ENCODE results near the gene TBPL2.

TBPL2 gene

DNA sequence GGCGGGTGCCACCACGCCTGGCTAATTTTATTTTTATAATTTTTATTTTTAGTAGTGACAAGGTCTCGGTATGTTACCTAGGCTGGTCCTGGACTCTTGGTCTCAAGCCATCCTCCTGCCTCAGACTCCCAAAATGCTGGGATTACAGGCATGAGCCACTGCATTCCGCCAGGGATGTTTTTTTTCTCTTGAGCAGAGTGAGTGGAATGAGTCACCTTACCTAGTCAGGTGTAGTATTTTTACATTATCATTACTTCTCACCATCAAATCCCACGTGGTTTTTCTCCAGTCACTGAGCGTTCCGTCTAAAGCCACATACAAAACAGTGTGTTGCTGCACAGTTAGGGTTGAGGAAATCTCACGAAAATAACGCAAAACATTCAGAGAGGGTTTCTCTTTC, 870 bp upstream of the TBPL2 start:
- no peaks in the 10 kb centered on the region for H3K36me3 ChIP-seq (ENCODE audit: control insufficient read depth, insufficient read depth, low read length)
- H3K4me1 ChIP-seq (ENCODE audit: control insufficient read depth, insufficient read depth, low read length): peaks cover under 1% of the 10 kb centered on the region; the same call in 1 of the 2 replicates
- H3K27me3 ChIP-seq (ENCODE audit: control insufficient read depth, insufficient read depth, low read length): no peaks in the 10 kb centered on the region
- no peak overlapping the region for H3K4me3 ChIP-seq (ENCODE audit: low read depth, low read length)
- H3K27ac ChIP-seq (ENCODE audit: low read depth, low read length): no peak overlapping the region
- H3K9me3 ChIP-seq (ENCODE audit: control insufficient read depth, insufficient read depth, low read length): no peaks in the 10 kb centered on the region
- H3K9ac ChIP-seq (ENCODE audit: low read depth, low read length): no peak overlapping the region

GRCh38 chr14:55438066-55438683, 2.2 kb downstream of the TBPL2 start:
- Histone ChIP-seq H3K4me1 (ENCODE audit: control insufficient read depth, insufficient read depth, low read length) (peaks cover 7% of the 10 kb centered on the region), H3K36me3 (ENCODE audit: control insufficient read depth, insufficient read depth, low read length) (no peaks in the 10 kb centered on the region), H3K27ac (ENCODE audit: low read depth, low read length) (no peak overlapping the region), H3K9me3 (ENCODE audit: control insufficient read depth, insufficient read depth, low read length) (no peaks in the 10 kb centered on the region), H3K4me3 (ENCODE audit: low read depth, low read length) (no peak overlapping the region), H3K27me3 (ENCODE audit: control insufficient read depth, insufficient read depth, low read length) (no peaks in the 10 kb centered on the region), H3K9ac (ENCODE audit: low read depth, low read length) (no peak overlapping the region)

GRCh38 chr14:55436931-55437330, 3.5 kb downstream of the TBPL2 start:
- Histone ChIP-seq H3K27me3 (ENCODE audit: control insufficient read depth, insufficient read depth, low read length) (no peaks in the 10 kb centered on the region), H3K27ac (ENCODE audit: low read depth, low read length) (no peak overlapping the region), H3K4me3 (ENCODE audit: low read depth, low read length) (no peak overlapping the region), H3K9me3 (ENCODE audit: control insufficient read depth, insufficient read depth, low read length) (no peaks in the 10 kb centered on the region), H3K36me3 (ENCODE audit: control insufficient read depth, insufficient read depth, low read length) (no peaks in the 10 kb centered on the region), H3K4me1 (ENCODE audit: control insufficient read depth, insufficient read depth, low read length) (peaks cover 7% of the 10 kb centered on the region), H3K9ac (ENCODE audit: low read depth, low read length) (no peak overlapping the region)

DNA sequence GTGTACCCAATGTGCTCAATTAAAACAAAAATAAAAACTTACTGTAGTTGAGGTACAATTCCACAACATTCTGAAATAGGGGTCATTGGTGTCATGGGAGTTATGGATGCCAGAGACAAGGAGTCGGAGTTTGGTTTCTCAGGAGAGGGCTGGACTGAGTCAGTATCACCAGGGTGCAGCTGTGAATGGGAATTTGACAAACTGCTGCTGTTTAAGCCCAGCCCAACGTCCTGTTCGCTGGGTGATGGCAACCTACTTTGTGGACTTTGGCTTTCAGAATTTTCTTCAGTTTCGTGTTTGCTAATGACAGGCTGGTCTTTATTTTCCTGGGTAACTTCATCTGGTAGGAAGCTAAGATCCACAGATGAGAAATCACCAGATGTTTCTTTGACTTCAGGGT, 3.9 kb downstream of the TBPL2 start:
- H3K9me3 ChIP-seq (ENCODE audit: control insufficient read depth, insufficient read depth, low read length): no peaks in the 10 kb centered on the region
- H3K9ac ChIP-seq (ENCODE audit: low read depth, low read length): no peak overlapping the region
- no peak overlapping the region for H3K27ac ChIP-seq (ENCODE audit: low read depth, low read length)
- no peaks in the 10 kb centered on the region for H3K36me3 ChIP-seq (ENCODE audit: control insufficient read depth, insufficient read depth, low read length)
- H3K27me3 ChIP-seq (ENCODE audit: control insufficient read depth, insufficient read depth, low read length): no peaks in the 10 kb centered on the region
- peaks cover 7% of the 10 kb centered on the region for H3K4me1 ChIP-seq (ENCODE audit: control insufficient read depth, insufficient read depth, low read length)
- H3K4me3 ChIP-seq (ENCODE audit: low read depth, low read length): no peak overlapping the region

- Histone ChIP-seq H3K4me1 (ENCODE audit: control insufficient read depth, insufficient read depth, low read length) (peaks cover 10% of the 10 kb centered on the region), H3K36me3 (ENCODE audit: control insufficient read depth, insufficient read depth, low read length) (no peaks in the 10 kb centered on the region), H3K4me3 (ENCODE audit: low read depth, low read length) (no peak overlapping the region), H3K9ac (ENCODE audit: low read depth, low read length) (no peak overlapping the region), H3K27ac (ENCODE audit: low read depth, low read length) (peak overlapping the region; percentile 12), H3K27me3 (ENCODE audit: control insufficient read depth, insufficient read depth, low read length) (no peaks in the 10 kb centered on the region), H3K9me3 (ENCODE audit: control insufficient read depth, insufficient read depth, low read length) (no peaks in the 10 kb centered on the region)
Measured at GRCh38 chr14:55434805-55435174, 5.6 kb downstream of the TBPL2 start.

GRCh38 chr14:55433880-55434804, 6.3 kb downstream of the TBPL2 start:
- H3K9ac ChIP-seq (ENCODE audit: low read depth, low read length): no peak overlapping the region
- H3K9me3 ChIP-seq (ENCODE audit: control insufficient read depth, insufficient read depth, low read length): no peaks in the 10 kb centered on the region
- H3K4me1 ChIP-seq (ENCODE audit: control insufficient read depth, insufficient read depth, low read length): peaks cover 15% of the 10 kb centered on the region
- no peak overlapping the region for H3K4me3 ChIP-seq (ENCODE audit: low read depth, low read length)
- no peaks in the 10 kb centered on the region for H3K36me3 ChIP-seq (ENCODE audit: control insufficient read depth, insufficient read depth, low read length)
- peak overlapping the region; percentile 12 for H3K27ac ChIP-seq (ENCODE audit: low read depth, low read length)
- H3K27me3 ChIP-seq (ENCODE audit: control insufficient read depth, insufficient read depth, low read length): no peaks in the 10 kb centered on the region

DNA sequence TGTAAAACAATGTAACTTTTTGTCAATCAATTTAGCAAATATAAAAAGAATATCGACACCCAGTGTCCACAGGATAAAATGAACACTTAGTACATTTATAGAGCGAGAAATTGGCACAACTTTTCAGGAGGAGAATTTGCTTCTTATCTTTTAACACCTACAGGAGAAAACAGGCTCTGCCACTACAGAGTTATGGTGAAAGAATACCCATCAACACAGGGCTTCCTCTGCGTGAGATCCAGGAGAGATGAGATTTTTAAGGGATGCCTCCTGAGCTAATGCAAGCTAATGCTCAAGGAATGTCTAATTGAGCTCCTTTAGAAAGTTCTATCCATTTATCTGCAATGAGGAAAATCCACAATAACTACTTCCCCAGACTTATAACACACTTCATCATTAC, 7.8 kb downstream of the TBPL2 start:
- Histone ChIP-seq H3K36me3 (ENCODE audit: control insufficient read depth, insufficient read depth, low read length) (no peaks in the 10 kb centered on the region), H3K27ac (ENCODE audit: low read depth, low read length) (no peak overlapping the region), H3K4me1 (ENCODE audit: control insufficient read depth, insufficient read depth, low read length) (peaks cover 19% of the 10 kb centered on the region), H3K9ac (ENCODE audit: low read depth, low read length) (no peak overlapping the region), H3K9me3 (ENCODE audit: control insufficient read depth, insufficient read depth, low read length) (no peaks in the 10 kb centered on the region), H3K4me3 (ENCODE audit: low read depth, low read length) (no peak overlapping the region), H3K27me3 (ENCODE audit: control insufficient read depth, insufficient read depth, low read length) (no peaks in the 10 kb centered on the region)

DNA sequence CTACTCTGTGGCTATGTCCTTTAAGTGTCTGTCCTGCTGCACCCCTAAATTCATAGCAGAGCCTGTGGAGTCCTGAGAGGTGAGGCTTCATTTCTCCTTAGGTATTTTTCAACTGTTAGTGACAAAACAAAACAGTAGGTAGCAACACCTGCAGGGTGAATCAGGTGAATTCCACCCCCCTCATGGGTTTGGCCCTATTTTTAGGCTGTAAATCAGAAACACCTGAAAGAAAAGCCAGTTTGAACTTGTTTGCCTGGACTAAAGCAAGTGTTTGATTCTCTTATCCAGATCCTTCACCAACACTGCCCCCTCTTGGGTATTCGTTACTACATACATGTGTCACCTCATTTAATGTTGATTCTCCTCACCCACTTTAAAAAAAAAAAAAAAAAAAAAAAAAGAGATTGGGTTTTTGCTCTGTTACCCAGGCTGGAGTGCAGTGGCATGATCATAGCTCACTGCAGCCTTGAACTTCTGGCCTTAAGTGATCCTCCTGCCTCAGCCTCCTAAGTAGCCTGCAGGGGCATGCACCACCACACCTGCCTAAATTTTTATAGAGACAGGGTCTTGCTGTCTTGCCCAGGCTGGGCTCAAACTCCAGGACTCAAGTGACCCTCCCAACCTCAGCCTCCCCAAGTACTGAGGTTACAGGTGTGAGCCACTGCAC, 10.3 kb downstream of the TBPL2 start:
- Histone ChIP-seq H3K4me3 (ENCODE audit: low read depth, low read length) (no peak overlapping the region), H3K4me1 (ENCODE audit: control insufficient read depth, insufficient read depth, low read length) (peaks cover 19% of the 10 kb centered on the region)

GRCh38 chr14:55427439-55427838, 13.0 kb downstream of the TBPL2 start:
- H3K27ac ChIP-seq (ENCODE audit: low read depth, low read length): no peak overlapping the region
- H3K4me3 ChIP-seq (ENCODE audit: low read depth, low read length): no peak overlapping the region
- H3K36me3 ChIP-seq (ENCODE audit: control insufficient read depth, insufficient read depth, low read length): no peaks in the 10 kb centered on the region

More for the DNA sequence above, 10.3 kb downstream of the TBPL2 start:
- Histone ChIP-seq H3K27me3 (ENCODE audit: control insufficient read depth, insufficient read depth, low read length) (no peaks in the 10 kb centered on the region), H3K36me3 (ENCODE audit: control insufficient read depth, insufficient read depth, low read length) (no peaks in the 10 kb centered on the region), H3K9me3 (ENCODE audit: control insufficient read depth, insufficient read depth, low read length) (no peaks in the 10 kb centered on the region), H3K9ac (ENCODE audit: low read depth, low read length) (peak overlapping the region; percentile 26), H3K27ac (ENCODE audit: low read depth, low read length) (no peak overlapping the region)

DNA sequence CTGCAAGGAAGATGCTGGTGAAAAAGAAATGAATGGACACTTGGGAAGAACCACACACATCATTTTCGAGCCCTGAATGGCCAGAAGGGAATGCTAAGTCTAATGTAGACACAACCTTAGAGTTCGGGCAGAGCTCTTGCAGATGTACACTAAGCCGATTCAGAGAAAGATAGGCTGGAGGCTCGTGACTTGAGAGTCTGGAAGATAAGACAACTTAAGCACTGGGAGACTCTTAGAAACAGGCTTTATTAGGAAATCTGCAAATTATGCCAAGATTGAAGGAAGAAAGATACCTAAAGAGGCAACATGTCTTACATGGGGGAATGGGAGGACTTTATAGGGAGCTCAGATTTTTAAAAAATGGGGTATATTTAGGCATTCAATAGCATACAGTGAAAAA, 13.5 kb downstream of the TBPL2 start:
- Histone ChIP-seq H3K27ac (ENCODE audit: low read depth, low read length) (no peak overlapping the region), H3K27me3 (ENCODE audit: control insufficient read depth, insufficient read depth, low read length) (no peaks in the 10 kb centered on the region), H3K9me3 (ENCODE audit: control insufficient read depth, insufficient read depth, low read length) (no peaks in the 10 kb centered on the region), H3K9ac (ENCODE audit: low read depth, low read length) (no peak overlapping the region), H3K4me3 (ENCODE audit: low read depth, low read length) (no peak overlapping the region), H3K4me1 (ENCODE audit: control insufficient read depth, insufficient read depth, low read length) (peaks cover 12% of the 10 kb centered on the region), H3K36me3 (ENCODE audit: control insufficient read depth, insufficient read depth, low read length) (no peaks in the 10 kb centered on the region)

More at GRCh38 chr14:55427439-55427838, 13.0 kb downstream of the TBPL2 start:
- no peaks in the 10 kb centered on the region for H3K9me3 ChIP-seq (ENCODE audit: control insufficient read depth, insufficient read depth, low read length)
- H3K4me1 ChIP-seq (ENCODE audit: control insufficient read depth, insufficient read depth, low read length): peaks cover 12% of the 10 kb centered on the region
- no peak overlapping the region for H3K9ac ChIP-seq (ENCODE audit: low read depth, low read length)
- no peaks in the 10 kb centered on the region for H3K27me3 ChIP-seq (ENCODE audit: control insufficient read depth, insufficient read depth, low read length)

DNA sequence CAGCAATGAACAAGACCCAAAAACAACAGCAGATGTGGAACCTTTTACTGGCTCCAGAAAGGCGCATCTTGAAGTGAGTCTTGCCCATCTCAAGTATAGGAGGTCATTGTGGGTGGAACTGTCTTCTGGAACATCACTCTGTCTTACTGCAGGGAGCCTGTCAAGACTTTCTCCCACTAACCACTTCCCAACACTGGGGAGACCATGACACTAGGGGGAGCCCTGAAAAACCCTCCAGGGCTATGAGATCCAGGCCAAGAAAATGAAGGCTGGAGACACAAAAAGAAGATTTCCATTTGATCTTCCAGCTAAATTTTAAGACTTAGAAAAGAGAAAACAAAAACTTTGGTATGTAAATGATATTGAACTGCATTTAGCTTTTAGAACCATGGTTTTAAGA, 15.3 kb downstream of the TBPL2 start:
- no peaks in the 10 kb centered on the region for H3K36me3 ChIP-seq (ENCODE audit: control insufficient read depth, insufficient read depth, low read length)
- no peaks in the 10 kb centered on the region for H3K9me3 ChIP-seq (ENCODE audit: control insufficient read depth, insufficient read depth, low read length)
- H3K9ac ChIP-seq (ENCODE audit: low read depth, low read length): no peak overlapping the region
- no peak overlapping the region for H3K27ac ChIP-seq (ENCODE audit: low read depth, low read length)
- no peaks in the 10 kb centered on the region for H3K27me3 ChIP-seq (ENCODE audit: control insufficient read depth, insufficient read depth, low read length)
- H3K4me1 ChIP-seq (ENCODE audit: control insufficient read depth, insufficient read depth, low read length): peaks cover 12% of the 10 kb centered on the region
- H3K4me3 ChIP-seq (ENCODE audit: low read depth, low read length): no peak overlapping the region
